HEK293 (cell line): Measurements from ENCODE around the gene SLC28A1.

Experiments
- CTCF ChIA-PET: fragments of 350-600 bp; formaldehyde crosslinking; extraction: SDS; loops from one replicate; lab custom pipeline; 2021; ENCODE audit warnings: antibody characterized with exemption; lab: Yijun Ruan, JAX
- POLR2A ChIA-PET: fragments of 300-600 bp; formaldehyde crosslinking; extraction: SDS; loops from one replicate; lab custom pipeline; 2020; ENCODE audit warnings: antibody characterized with exemption, inconsistent platforms; lab: Yijun Ruan, JAX
- H3K27ac ChIP-seq: fragments of 200-500 bp; sonication (Bioruptor generic); 2 replicates; pipeline ENCODE4 v1.5.1; 2014; ENCODE audit warnings: low read depth, low read length, control low read depth, inconsistent platforms; ENCODE audit errors: extremely low read depth
- H3K36me3 ChIP-seq, 2 experiments: fragments of 200-500 bp in 1 of 2; sonication (Bioruptor generic) in 1 of 2; 1 replicate in 1 of 2; 2 replicates in 1 of 2; pipeline ENCODE4 v1.5.1; 2014 to 2017; ENCODE audit warnings: inconsistent platforms in 2 of 2, low read length in 2 of 2; ENCODE audit not compliant: control insufficient read depth in 2 of 2, insufficient read depth in 1 of 2
- H3K4me1 ChIP-seq: fragments of 200-500 bp; sonication (Bioruptor generic); 2 replicates; pipeline ENCODE4 v1.5.1; 2014; ENCODE audit warnings: mild to moderate bottlenecking, low read length, inconsistent platforms; ENCODE audit not compliant: control insufficient read depth, insufficient read depth
- H3K4me3 ChIP-seq: 2 replicates; pipeline ENCODE4 v1.5.1; 2011; ENCODE audit warnings: low read depth, mild to moderate bottlenecking, control low read depth, low read length, moderate library complexity
- H3K9me3 ChIP-seq: fragments of 200-500 bp; sonication (Bioruptor generic); 2 replicates; pipeline ENCODE4 v1.5.1; 2014; ENCODE audit warnings: low read depth, low read length, inconsistent platforms; ENCODE audit not compliant: control insufficient read depth, insufficient read depth
- SALL2 ChIP-seq: fragments of 450-650 bp; formaldehyde crosslinking; IDR thresholded peaks from 2 replicates; pipeline ENCODE4 v1.5.0; 2017; ENCODE audit warnings: missing biosample characterization, mild to moderate bottlenecking, missing genetic modification characterization, borderline replicate concordance
- SP2 ChIP-seq: fragments of 450-650 bp; formaldehyde crosslinking; IDR thresholded peaks from 2 replicates; pipeline ENCODE4 v1.5.1; 2016; ENCODE audit warnings: missing biosample characterization, missing genetic modification characterization
- SP3 ChIP-seq: fragments of 450-650 bp; formaldehyde crosslinking; IDR thresholded peaks from 2 replicates; pipeline ENCODE4 v1.5.1; 2016; ENCODE audit warnings: missing biosample characterization, missing genetic modification characterization
- TSHZ1 ChIP-seq: fragments of 450-650 bp; formaldehyde crosslinking; IDR thresholded peaks from 2 replicates; pipeline ENCODE4 v1.5.1; 2016; ENCODE audit warnings: missing biosample characterization, missing genetic modification characterization, borderline replicate concordance
- WT1 ChIP-seq: fragments of 450-650 bp; formaldehyde crosslinking; IDR thresholded peaks from 2 replicates; pipeline ENCODE4 v1.5.1; 2016; ENCODE audit warnings: missing biosample characterization, missing genetic modification characterization
- ZBTB20 ChIP-seq: fragments of 450-650 bp; formaldehyde crosslinking; IDR thresholded peaks from 2 replicates; pipeline ENCODE4 v1.5.1; 2016; ENCODE audit warnings: missing biosample characterization, missing genetic modification characterization
- ZBTB6 ChIP-seq: fragments of 450-650 bp; formaldehyde crosslinking; IDR thresholded peaks from 2 replicates; pipeline ENCODE4 v1.5.1; 2017; ENCODE audit warnings: missing biosample characterization, missing genetic modification characterization
- ZNF10 ChIP-seq: fragments of 450-650 bp; formaldehyde crosslinking; IDR thresholded peaks from 2 replicates; pipeline ENCODE4 v1.5.1; 2017; ENCODE audit warnings: missing biosample characterization, missing genetic modification characterization
- ZNF121 ChIP-seq: fragments of 450-650 bp; formaldehyde crosslinking; IDR thresholded peaks from 2 replicates; pipeline ENCODE4 v1.5.1; 2016; ENCODE audit warnings: missing biosample characterization, missing genetic modification characterization
- ZNF2 ChIP-seq: fragments of 450-650 bp; formaldehyde crosslinking; IDR thresholded peaks from 2 replicates; pipeline ENCODE4 v1.5.1; 2016; ENCODE audit warnings: missing biosample characterization, missing genetic modification characterization
- ZNF214 ChIP-seq: fragments of 450-650 bp; formaldehyde crosslinking; IDR thresholded peaks from 2 replicates; pipeline ENCODE4 v1.5.1; 2017; ENCODE audit warnings: missing biosample characterization, mild to moderate bottlenecking, missing genetic modification characterization, borderline replicate concordance
- ZNF221 ChIP-seq: fragments of 450-650 bp; formaldehyde crosslinking; IDR thresholded peaks from 2 replicates; pipeline ENCODE4 v1.5.1; 2017; ENCODE audit warnings: missing biosample characterization, missing genetic modification characterization, borderline replicate concordance
- ZNF292 ChIP-seq: fragments of 450-650 bp; formaldehyde crosslinking; IDR thresholded peaks from 2 replicates; pipeline ENCODE4 v1.5.1; 2016; ENCODE audit warnings: low read depth, missing biosample characterization, missing genetic modification characterization, borderline replicate concordance
- ZNF350 ChIP-seq: fragments of 450-650 bp; formaldehyde crosslinking; IDR thresholded peaks from 2 replicates; pipeline ENCODE4 v1.5.0; 2017; ENCODE audit warnings: missing biosample characterization, mild to moderate bottlenecking, missing genetic modification characterization
- ZNF391 ChIP-seq: fragments of 450-650 bp; formaldehyde crosslinking; IDR thresholded peaks from 2 replicates; pipeline ENCODE4 v1.5.1; 2016; ENCODE audit warnings: low read depth, missing biosample characterization, missing genetic modification characterization, borderline replicate concordance
- ZNF48 ChIP-seq: fragments of 450-650 bp; formaldehyde crosslinking; IDR thresholded peaks from 2 replicates; pipeline ENCODE4 v1.5.1; 2016; ENCODE audit warnings: missing biosample characterization, missing genetic modification characterization
- ZNF501 ChIP-seq: fragments of 450-650 bp; formaldehyde crosslinking; IDR thresholded peaks from 2 replicates; pipeline ENCODE4 v1.5.1; 2016; ENCODE audit warnings: missing biosample characterization, missing genetic modification characterization
- ZNF510 ChIP-seq: fragments of 450-650 bp; formaldehyde crosslinking; IDR thresholded peaks from 2 replicates; pipeline ENCODE4 v1.5.1; 2018; ENCODE audit warnings: mild to moderate bottlenecking, missing genetic modification characterization, missing biosample characterization; ENCODE audit not compliant: insufficient replicate concordance
- ZNF555 ChIP-seq: fragments of 450-650 bp; formaldehyde crosslinking; conservative IDR thresholded peaks from 2 replicates; pipeline ENCODE4 v1.5.1; 2017; ENCODE audit warnings: missing biosample characterization, mild to moderate bottlenecking, missing genetic modification characterization, inconsistent platforms
- ZNF621 ChIP-seq: fragments of 450-650 bp; formaldehyde crosslinking; IDR thresholded peaks from 2 replicates; pipeline ENCODE4 v1.5.1; 2017; ENCODE audit warnings: missing biosample characterization, missing genetic modification characterization
- ZNF76 ChIP-seq: fragments of 450-650 bp; formaldehyde crosslinking; IDR thresholded peaks from 2 replicates; pipeline ENCODE4; 2016; ENCODE audit warnings: low read depth, missing biosample characterization, missing genetic modification characterization, borderline replicate concordance
- ZSCAN16 ChIP-seq: fragments of 450-650 bp; formaldehyde crosslinking; IDR thresholded peaks from 2 replicates; pipeline ENCODE4 v1.5.1; 2016; ENCODE audit warnings: missing biosample characterization, missing genetic modification characterization
- ZSCAN30 ChIP-seq: fragments of 450-650 bp; IDR thresholded peaks from 2 replicates; pipeline ENCODE4 v1.5.1; 2018; ENCODE audit warnings: missing biosample characterization, mild to moderate bottlenecking, missing genetic modification characterization, moderate library complexity
- ZSCAN4 ChIP-seq: fragments of 450-650 bp; formaldehyde crosslinking; IDR thresholded peaks from 2 replicates; pipeline ENCODE4 v1.5.1; 2017; ENCODE audit warnings: missing biosample characterization, missing genetic modification characterization

The SLC28A1 gene

GRCh38 chr15:84976746-84977345, 92.4 kb downstream of the SLC28A1 start:
- no peaks in the 10 kb centered on the region for H3K4me1 ChIP-seq
- TF ChIP-seq ZNF121 (tag by site-specific recombination) (0 out of 2 replicates have a peak, but pooled peaks have one; percentile 0), ZNF214 (tag by site-specific recombination) (no peak)
- TF ChIP-seq, all 188 proteins: peak for 1
- no peaks in the 10 kb centered on the region for H3K9me3 ChIP-seq
- H3K36me3 ChIP-seq: no peaks in the 10 kb centered on the region
- no peak overlapping the region for H3K4me3 ChIP-seq
- CTCF ChIA-PET: no interaction called here
- H3K27ac ChIP-seq: no peak overlapping the region
- POLR2A ChIA-PET: no interaction called here

- Histone ChIP-seq H3K36me3 (no peaks in the 10 kb centered on the region), H3K27ac (no peak overlapping the region), H3K4me1 (peaks cover 7% of the 10 kb centered on the region), H3K4me3 (no peak overlapping the region), H3K9me3 (no peaks in the 10 kb centered on the region)
- TF ChIP-seq SALL2 (no peak), ZNF292 (no peak), ZNF510 (tag by site-specific recombination) (no peak), ZNF621 (tag by site-specific recombination) (no peak), ZSCAN4 (tag by site-specific recombination) (no peak), SP2 (tag by site-specific recombination) (peak; percentile 24; the same call in 1 of the 2 replicates), ZNF48 (tag by site-specific recombination) (no peak)
- ChIA-PET POLR2A (interaction anchor here (1.8 to 1.9 kb wide), 2 partner anchors 16 to 189 kb away, joined by 5 to 7 read pairs; no protein-coding TSS in a partner anchor), CTCF (interaction anchor here (0.7 to 2.3 kb wide), 3 partner anchors 24 to 67 kb away, joined by 3 to 7 read pairs (median 4); no protein-coding TSS in a partner anchor)
These were observed 95.2 kb downstream of the SLC28A1 start for GRCh38 chr15:84979651-84980050.

GRCh38 chr15:84980196-84981053, 96.0 kb downstream of the SLC28A1 start:
- POLR2A ChIA-PET: interaction anchor here (0.6 to 1.9 kb wide), 13 partner anchors 12 to 1064 kb away, joined by 3 to 7 read pairs (median 5); partner anchors contain the start of genes SEC11A and WDR73
- Histone ChIP-seq H3K36me3 (no peaks in the 10 kb centered on the region), H3K4me3 (peak overlapping the region; percentile 76), H3K9me3 (no peaks in the 10 kb centered on the region), H3K4me1 (peaks cover 14% of the 10 kb centered on the region), H3K27ac (peak overlapping the region; percentile 64)
- CTCF ChIA-PET: interaction anchor here (0.6 to 1.5 kb wide), 10 partner anchors 23 to 403 kb away, joined by 3 to 5 read pairs (median 4); no protein-coding TSS in a partner anchor
- TF ChIP-seq ZBTB6 (tag by site-specific recombination): peak; percentile 98
- TF ChIP-seq ZNF76 (tag by site-specific recombination): peak; percentile 74
- peak; percentile 44; the same call in 1 of the 2 replicates for TF ChIP-seq WT1 (tag by site-specific recombination)
- no peak for TF ChIP-seq ZNF221 (tag by site-specific recombination)
- peak; percentile 91 for TF ChIP-seq ZSCAN30
- peak; percentile 71 for TF ChIP-seq ZNF501 (tag by site-specific recombination)
- TF ChIP-seq ZNF350 (tag by site-specific recombination): no peak
- TF ChIP-seq ZNF10: peak; percentile 79
- peak; percentile 73; the same call in 1 of the 2 replicates for TF ChIP-seq ZNF391
- TF ChIP-seq ZSCAN16 (tag by site-specific recombination): no peak
- TF ChIP-seq SP3 (tag by site-specific recombination): peak; percentile 84
- TF ChIP-seq TSHZ1 (tag by site-specific recombination): no peak
- peak; percentile 92 for TF ChIP-seq ZBTB20 (tag by site-specific recombination)
- TF ChIP-seq ZNF555: no peak
- TF ChIP-seq ZNF2: 0 out of 2 replicates have a peak, but pooled peaks have one; percentile 59
